ENCODE results near the gene SRGAP3.
A peak's percentile ranks its signal among the peaks of the same experiment; 100 is the strongest.

SRGAP3 gene

DNA sequence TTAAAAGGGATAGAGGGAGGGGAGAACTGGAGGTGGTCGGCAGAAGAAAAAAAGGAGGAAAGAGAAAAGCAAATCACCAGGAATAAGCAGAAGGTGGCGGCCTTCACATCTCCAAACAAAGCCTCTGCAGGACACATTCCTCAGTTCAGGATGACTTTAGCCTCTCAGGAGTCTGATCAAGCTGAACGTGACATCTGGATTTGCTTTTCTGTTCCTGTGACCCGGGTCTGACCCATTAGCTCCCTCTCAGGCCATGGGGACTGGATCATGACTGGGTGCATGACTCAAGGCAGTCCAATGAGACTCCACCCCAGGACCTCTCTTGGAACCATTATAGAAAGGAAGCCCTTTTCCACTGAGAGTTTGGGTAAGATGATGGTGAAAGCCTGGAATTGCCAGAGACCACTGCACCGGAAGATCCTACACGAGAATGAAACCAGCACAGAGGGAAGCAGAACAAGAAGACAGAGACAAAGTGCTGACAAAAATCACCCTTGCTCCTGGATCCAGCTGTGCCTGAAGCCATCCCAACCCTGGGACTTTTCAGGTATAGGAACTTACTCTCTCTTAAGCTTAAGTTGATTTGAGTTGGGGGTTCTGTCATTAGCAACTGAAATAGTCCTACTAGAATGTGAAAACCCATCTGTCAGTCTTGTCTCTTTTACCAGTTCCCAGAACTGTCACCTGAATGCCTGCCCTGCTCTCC, 240.7 kb downstream of the SRGAP3 start:
- no peak for DNase-seq

DNA sequence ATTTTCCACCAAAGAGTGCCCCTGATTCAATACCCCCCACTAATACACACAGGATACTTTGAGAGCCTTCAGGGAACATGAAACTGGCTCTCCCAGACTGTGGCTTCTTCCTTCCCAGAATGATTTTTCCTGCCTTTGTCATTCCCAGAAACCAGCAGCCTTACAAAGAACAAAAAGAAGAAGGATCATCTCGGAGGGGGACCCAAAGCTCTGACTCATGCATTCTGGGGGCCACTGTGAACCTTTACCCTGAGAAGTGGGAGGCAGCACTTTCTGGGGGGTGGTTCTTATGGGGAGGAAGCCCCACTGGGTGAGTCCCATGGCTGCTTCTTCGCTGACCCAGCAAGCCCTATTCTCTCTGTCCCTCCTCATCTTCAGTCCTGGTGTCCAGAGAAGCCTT, 241.5 kb downstream of the SRGAP3 start:
- no peak for DNase-seq

DNA sequence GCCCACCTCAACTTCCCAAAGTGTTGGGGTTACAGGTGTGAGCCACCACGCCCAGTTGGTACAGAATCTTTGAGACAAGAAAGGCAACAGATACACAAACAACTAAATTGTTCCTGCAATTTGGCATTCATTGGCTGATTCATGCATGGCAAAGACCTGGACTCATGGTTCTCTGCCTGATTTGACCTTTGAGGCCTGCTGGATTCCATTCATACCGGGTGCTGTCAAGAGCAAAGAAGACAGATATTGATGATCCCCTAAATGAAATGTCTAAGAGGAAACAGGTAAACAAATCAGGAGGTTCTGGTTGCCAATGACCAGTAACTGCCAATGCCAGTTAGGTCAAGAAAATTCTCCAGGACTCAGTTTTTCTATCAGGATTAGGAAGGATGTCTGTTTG, 242.2 kb downstream of the SRGAP3 start:
- DNase-seq, result no peak

DNA sequence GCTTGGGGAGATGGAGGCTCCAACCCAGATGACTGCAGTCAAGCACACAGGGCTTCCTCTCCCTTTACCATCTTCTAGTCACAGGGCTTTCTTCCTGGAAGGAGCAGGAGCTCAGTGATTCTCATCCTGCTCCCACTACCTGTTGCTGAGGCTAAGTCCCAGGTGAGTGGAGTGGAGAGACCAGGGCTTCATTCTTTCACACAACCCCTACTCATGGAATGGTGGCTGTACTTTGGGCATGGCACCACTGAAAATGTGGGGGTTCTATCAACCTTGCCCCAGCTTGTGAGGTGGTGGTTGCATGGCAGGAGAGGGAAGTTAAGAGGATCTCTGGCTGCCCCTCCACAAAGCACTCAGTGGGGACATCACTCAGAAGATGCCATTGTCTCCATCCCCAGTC, 249.4 kb downstream of the SRGAP3 start:
- no peak for DNase-seq

DNA sequence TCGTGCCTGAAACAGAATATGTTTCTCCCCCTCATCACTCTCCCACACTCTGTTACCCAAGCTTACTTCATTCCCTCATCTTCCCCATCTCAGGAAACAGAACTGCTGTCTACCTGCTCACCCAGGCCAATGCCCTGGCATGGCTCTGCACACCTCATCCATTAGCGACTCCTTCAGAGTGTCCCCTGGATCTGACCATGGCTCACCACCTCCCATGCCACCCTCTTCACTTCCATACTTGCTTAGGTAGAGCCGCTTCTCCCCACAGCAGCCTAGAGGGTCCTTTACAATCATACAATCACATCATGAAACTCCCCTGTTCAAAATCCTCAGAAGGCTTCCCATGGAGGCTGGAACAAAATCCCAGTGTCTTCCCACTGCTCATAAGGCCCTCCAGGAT, 252.3 kb downstream of the SRGAP3 start:
- DNase-seq, result no peak

DNA sequence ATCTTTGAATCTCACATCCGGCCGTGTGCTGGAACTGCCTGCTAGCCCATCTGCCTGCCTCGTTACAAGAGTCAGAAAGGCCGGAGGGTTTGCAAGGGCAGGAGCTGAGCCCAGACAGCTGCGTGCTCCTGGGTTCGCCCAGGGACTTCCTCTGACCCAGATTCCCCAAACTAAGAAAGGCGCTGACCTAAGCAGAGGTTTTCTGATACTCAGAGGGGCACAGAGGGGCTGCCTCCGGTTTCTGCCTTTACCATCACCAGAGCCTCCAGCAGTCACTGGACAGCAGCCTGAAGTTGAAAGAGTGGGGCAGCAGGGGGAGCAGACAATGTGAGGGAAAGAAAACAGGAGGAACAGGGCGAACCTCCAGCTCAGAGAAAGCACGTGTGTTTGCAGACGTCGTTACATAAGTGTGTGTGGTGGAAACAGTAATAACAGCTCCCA, 252.7 kb downstream of the SRGAP3 start:
- DNase-seq, result peak; percentile 74

DNA sequence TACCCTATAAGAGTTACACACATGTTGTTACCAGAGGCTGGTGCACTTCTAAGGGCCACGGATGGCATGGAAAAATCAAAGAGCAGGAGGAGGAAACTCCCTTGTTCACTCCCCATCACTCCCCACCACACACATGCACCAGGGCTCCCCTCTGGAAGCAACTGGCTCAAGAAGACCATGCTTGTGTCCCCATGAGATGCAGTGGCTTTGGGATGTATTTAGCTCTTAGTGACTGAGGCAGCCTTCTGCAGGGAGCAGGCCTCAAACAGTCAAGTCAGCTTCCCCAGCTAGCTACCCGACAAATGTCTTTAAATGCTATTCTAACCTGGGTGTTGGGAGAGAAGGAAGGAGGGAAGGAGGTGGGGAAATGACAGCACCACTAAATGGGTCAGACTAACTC, 253.2 kb downstream of the SRGAP3 start:
- no peak for DNase-seq

DNA sequence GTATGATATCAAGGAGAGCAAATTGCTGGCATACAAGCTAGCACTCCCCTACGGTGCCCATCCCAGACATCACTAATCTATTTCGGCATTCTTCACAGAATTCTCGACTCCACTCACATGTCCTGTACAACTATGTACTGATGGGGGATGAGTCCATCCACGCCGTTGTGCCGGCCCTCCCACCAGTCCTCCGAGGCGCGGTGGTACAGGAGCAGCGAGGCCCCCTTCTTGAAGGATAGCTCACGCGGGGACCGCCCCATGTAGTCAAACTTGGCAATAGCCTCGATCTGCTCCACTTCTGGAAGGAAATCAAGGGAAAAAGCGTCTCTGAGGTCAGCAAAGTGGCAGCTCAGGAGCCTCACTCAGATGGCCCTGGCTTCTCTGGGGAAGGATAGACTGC, 255.2 kb downstream of the SRGAP3 start:
- DNase-seq, result no peak

DNA sequence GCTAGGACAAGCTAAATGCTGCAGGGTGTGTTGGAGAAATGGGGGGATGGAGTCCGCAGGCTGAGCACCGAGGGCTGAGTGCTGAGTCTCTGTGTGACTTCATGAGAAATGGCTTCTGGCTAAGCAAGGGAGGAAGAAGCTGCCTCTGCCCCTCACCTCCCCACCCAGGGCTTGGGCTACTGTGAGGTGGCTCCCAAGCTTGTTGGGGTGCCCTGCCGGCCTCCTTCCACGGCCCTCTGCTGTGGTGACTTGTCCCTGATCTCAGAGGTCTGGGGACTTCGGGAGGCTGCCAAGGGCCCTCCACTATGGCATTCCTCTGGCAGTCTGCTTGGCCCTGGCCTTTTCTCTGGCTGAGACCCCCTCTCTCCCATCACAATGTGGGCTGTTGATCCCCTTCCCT, 256.1 kb downstream of the SRGAP3 start:
- DNase-seq, result no peak

DNA sequence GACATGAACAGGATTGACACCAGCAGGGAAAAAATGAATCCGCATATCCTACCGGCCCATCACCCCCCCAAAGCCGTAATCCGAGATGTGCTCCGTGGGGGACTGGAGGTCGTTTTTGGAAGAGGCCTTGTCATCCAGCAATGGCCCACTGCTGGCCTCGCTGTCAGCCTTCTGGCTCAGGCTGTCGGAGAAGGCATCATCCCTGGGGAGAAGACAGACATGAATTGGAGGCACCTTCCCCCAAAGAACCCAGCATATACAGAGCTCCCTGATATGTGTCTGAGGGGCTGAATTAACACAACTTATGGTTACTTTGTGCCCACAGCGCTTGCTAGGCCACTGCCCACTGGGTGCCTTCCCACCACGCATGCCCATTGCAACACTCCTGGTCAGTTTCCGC, 256.6 kb downstream of the SRGAP3 start:
- no peak for DNase-seq

DNA sequence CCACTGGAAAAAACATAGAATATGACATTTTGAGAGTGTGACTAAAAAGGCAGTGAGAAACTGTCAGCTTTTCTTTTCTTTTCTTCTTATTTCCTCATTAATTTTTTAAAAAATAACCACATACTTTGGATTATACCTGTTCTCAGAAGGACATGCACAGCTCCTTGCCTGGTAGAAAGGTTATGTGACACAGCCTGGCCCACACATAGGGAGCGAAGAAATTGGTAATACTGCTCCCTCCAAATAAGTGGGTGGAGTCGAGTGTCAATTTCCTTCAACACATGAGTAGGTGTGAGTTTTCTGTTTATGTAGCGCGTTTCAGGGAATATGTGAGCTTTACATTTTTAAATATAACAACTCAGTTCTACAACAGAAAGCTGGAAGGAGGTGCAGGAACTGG, 257.2 kb downstream of the SRGAP3 start:
- DNase-seq, result no peak

DNA sequence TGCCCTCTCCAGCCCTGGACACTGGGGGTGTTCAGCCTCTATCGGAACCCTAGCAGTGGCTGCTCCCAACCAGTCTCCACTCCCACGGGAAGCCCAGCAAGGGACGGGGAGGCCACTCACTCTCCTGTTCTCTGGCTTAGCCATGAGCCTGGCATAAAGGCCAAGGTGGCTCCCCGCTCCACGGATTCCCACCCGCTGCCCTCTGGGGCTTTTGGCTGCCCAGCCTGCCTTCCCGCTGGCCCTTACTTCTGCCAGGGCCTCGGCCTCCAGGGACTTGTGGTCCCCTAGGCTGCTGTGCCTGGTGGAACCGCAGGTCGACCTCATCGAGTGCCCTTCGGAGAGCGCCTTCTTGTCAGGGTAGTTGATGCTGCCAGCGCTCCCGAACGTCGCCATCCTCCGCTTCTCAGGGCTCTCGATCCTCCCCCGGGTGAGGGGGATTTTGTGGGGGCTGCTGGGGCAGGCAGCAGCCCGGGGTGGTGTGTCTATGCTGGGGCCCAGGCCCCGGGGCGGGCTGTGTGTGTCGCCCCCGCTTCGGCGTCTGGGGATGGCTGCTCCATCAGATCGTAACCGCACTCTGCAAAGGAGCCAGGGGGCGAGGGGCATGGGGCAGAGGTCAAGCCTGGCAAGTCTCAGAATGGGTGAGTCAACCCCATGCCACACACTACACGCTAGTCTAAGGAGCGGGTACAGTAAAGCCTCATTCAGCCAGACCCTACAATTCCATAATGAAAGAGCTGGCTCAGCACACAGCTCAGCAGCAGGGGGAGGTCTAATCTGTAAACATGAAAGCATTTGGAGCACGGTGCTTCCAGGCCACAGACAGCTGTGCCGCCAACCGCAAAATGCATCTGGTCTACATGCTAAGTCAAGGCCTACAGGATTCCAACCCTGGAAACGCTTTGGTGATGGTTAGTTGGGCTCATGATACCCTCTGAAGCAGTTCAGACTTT, 258.9 kb downstream of the SRGAP3 start:
- no peak for DNase-seq

DNA sequence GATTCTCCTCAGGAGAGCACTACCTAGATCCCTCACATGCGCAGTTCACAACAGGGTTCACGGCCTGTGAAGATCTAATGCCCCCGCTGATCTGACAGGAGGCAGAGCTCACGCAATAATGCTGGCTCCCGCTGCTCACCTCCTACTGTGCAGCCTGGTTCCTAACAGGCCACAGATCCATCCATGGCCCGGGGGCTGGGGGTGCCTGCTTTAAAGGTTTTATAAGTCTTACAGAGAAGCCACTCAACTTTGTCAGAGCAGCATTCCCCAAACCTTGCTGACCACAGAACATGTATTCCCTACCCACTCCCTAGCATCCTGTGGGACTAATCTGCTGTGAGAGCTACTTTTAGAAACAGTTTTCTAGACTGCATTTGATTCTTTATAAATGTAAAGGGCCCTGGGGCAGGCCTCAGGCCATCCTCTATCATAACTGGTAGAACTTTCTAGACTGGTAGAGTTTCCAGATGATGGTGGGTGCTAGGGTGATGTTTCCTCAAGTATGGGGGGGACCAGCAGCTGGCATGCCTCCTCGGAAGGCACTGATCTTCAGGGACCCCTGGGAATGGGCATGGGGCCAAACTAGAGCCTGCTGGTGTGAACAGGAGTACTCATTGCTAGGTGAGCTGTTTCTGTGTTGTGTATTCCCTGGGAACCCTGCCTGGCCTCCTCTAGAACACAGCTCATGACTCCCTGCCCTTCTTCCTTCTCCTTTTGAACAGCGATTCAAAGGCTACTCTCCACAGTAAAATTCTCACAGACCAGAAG, 260.5 kb downstream of the SRGAP3 start:
- no peak for DNase-seq

DNA sequence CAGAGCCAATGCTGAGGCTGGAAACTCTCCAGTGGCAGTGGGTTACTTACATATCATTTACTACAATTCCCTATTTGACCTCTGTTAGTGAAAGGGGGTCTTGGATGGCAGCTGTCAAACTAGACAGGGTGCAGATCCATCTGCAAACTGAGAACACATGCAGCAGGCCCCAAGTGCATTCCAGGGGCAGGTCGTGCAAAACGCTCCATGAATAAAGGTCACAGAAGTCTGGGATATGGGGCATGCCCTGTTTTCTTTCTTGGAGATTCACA, 261.1 kb downstream of the SRGAP3 start:
- DNase-seq, result no peak

DNA sequence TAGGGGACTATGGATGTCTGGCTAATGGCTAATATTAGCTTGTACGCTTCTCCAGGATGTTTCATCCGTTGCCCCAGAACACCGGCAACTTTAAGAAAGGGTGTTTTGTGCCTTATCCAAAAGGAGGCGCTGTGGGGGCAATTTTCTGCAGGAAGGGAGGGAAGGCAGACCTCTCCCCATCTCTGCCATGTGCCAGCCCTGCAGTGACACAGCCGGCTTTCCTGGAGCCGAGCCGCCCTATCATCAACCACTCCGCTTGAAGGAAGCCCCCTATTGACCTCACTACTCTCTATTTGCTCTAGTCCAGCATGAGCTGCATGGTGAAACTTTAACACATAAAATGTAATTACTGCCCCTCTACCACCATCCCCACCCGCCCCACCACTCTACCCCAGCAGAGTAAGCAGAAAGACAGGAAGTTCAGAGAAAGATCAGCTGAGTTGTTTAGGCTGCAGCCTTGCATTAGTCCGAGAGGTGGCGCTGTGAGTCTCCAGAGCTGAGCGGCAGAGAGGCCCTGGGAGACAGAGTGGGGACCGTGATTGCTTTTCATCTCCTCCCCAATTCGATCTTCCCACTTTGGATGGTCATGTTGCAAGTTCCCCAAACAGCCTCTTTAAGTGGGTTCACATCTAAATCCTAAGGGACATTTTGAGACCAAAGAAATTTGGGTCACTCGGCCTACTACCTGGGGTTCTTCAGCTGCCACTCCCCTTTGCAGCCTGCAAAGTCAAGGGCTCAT, 261.6 kb downstream of the SRGAP3 start:
- DNase-seq, result peak; percentile 79

DNA sequence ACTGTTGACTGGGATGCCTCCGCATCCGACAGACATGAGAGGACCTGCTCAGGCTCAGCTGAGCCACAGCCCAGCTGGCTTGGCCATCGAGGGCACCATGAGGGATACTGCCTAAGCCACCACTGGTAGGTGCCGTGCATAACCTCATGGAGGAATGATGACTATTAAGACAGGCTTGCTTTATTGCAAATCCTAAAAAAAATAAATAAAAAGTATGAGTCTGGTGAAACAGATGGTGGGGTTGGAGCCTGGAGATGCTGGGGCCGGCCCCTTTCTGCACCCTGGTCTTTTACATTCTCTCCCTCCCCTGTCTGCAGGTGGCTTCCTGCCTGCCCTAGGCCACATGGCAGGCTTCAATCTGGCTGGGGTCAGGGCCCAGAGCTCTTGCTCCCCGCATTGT, 262.2 kb downstream of the SRGAP3 start:
- DNase-seq, result no peak

DNA sequence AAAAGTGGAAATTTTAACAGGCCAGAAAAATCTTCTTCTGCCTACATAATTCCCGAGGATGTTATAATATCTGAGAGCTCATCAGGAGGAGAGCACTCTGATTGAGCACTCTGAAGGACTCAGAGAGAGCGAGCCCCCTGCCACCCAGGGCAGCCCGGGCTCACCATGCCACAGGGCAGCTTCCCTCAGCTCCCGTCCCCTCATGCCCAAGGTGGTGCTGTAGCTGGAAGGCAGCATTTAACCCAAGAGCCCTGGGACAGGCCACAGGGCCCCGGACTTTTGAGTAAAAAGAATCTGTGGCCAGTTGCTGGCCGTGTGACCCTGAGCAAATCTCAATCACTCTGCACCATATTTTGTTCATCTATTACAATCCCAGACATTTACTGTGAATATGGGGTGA, 262.7 kb downstream of the SRGAP3 start:
- DNase-seq, result no peak

DNA sequence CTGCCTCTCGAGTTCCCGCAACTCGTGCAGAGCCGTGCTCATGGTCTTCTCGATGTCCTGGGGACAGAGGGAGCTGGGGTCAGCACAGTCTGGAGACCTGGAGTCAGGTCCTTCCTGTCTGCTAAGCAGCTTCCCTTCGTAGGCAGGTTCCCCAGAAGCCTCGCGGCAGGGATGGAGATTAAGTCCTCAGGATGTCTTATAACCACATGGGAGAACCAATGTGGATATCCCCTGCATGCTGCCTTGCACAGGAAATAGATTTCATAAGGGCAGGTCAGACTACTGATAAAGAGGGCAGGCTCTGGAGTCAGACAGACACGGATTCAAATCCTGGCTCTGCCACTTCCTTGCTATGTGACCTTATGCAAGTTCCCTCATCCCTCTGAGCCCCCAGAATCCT, 263.6 kb downstream of the SRGAP3 start:
- DNase-seq, result no peak

DNA sequence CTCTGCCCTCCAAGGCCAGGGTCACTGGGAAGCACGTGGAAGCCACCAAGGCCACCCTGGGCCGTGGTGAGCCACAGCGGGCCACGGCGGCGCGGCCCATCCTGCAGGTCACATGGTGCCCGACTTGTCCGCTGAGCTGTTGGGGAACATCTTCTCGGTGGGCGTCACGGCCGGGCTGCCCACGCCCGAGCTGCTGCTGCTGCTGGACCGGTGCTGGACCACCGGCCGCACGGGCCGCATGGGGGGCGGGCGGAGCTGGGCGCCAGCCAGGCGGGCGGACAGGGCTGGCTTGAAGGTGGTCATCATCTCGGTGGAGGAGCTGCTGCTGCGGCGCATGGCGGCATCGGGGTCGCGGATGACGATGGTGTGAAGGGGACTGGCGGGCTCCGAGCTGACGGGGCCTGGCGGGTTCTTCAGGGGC, 264.0 kb downstream of the SRGAP3 start:
- no peak for DNase-seq

DNA sequence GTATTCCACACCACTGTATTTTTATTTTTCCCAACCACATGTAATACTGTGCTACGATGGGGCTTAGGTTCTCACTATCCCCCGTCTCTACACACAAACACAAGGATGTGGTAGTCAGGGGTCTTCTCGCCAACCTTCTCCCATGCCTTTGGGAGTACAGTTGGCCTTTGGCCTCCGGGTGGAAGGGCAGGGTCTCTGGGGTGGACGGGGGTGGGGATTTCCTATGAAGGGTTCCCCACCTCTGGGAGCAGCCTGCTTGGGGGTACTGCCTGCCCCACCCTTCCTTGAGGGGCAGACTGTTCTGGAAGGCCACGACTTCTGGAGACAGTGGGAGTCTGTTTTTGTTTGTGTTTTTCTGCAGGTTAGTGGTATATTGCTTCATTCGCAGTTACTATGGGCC, 264.9 kb downstream of the SRGAP3 start:
- DNase-seq, result no peak

DNA sequence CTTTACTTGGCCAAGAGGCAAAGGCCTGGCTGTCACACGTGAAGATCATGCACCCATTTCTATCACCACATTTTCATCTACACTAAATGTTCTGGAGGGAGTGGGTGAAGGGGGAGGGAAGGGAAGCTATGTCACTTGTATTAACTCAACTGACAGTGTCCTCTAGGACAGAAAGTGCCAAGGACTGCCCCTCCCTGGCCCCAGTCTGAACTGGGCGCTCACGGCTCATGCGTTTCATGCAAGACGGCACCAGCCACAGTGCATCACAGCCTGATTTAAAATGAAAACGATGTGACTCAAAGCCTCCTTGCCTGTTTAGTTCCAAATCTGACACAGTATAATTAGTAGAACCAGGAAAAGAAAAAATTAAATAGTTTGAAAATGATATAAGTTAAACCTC, 265.4 kb downstream of the SRGAP3 start:
- no peak for DNase-seq

DNA sequence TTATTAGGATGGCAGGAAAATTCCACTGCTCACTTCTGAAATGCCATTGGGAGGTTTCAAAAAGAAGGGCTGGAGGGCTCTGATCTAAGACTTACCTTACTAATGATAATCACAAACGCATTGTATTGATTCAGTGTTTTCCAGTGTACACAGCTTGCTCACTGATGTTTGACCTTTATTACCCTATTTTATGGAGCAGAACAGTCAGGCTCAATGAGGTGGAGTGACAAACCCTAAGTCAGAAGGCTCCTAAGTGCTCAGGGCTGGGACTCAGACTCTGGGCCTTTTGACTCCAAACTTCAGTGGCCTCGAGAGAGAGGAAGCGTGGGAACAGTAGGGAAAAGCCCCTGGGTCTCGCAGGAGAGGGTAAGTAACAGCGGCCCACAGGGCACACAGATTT, 265.9 kb downstream of the SRGAP3 start:
- DNase-seq, result no peak

DNA sequence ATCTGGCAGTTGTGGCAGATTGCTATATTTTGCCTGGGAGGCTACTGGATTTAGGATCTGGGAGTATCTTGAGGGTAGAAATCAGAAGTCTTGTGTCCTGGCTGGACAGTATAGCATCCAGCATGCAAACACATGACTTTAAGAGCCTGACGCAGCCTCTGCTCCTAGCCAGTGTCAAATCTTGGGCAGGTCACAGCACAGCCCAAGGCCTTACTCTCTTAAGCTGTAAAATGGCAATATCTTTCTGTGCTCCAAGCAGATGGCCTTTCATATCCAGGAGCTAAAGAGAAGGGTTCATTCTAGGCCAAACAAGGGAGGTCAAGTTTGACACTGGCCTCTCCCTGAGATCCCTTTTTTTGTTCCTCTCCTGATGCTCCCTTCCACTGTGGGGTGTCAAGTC, 266.4 kb downstream of the SRGAP3 start:
- DNase-seq, result no peak
